Right renal pelvis (tissue), 4 donors: ENCODE measurements around the gene ALK. TPM values are rescaled to one million over a fixed set of nuclear protein-coding genes. Genes with fewer than 3 reads are reported as not detected.

ENCODE experiments used
- DNase-seq, 4 donors: peaks; one replicate each; pipeline ENCODE4 v3.0.0-alpha.2; 2013; ENCODE audit warnings: low read depth in 4 of 4, low spot score in 3 of 4, missing footprints in 1 of 4
- polyA plus RNA-seq, 4 donors: library from polyadenylated mRNA; unstranded; fragments of 120-200 nt; gene quantifications; one replicate each; pipeline ENCODE4 v1.2.1, GENCODE V29; 2013; ENCODE audit not compliant: insufficient read length in 4 of 4

ALK gene
- polyA plus RNA-seq, 4 donors, result 0.11 to 0.50 (median 0.29) TPM

DNA sequence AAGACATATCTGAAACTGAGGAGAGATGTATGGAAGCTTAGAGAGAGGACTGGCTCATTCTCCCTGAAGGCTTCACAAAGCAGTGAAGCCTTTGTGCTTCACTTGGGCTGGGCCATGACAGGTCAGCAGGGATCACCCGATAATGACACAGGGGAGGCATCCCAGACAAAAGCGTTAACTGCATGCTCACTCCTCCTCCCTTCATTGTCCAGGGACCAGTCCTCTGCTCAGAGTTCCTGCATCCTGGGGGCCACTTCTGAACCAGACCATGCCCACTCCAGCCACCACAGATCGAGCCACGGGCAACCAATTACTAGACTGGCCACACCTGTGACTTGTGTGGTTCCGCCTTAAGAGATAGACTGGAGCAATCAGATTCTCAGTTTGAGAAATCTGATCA is 570.1 kb downstream of the ALK start:
- DNase-seq, result no peak

DNA sequence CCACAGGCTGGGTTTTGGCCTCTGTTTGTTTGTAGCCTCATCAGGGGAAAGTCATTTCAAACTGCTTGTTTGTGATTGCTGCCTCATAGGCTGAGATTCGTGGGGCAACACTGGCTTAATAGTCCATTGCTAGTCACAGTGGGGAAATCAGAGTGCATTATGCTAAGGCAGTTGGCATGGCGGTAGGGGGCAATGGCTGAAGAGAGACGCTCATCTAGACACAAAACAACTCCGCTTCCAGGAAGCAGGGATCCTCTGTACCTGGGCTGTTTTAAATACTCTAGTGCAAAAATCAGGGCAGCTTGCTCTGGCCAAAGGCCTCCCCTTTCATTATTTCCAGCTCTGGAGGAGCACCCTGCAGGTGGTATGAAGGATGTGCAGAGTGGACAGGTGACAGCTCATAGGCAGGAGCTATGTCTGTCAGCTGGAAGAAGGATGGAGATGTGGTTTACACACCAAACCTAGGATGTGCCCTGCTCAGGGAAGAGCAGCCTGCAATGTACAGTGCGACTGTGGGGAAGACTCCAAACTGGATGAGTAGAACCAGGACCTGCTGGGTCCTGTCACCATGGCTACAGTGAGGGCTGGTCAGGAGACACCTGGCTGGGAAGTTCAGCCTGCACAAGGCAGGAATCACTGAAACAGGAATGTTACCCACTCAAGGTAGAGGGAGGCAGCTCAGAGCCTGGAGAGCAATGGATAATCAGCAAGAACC is 571.9 kb downstream of the ALK start:
- no peak for DNase-seq

DNA sequence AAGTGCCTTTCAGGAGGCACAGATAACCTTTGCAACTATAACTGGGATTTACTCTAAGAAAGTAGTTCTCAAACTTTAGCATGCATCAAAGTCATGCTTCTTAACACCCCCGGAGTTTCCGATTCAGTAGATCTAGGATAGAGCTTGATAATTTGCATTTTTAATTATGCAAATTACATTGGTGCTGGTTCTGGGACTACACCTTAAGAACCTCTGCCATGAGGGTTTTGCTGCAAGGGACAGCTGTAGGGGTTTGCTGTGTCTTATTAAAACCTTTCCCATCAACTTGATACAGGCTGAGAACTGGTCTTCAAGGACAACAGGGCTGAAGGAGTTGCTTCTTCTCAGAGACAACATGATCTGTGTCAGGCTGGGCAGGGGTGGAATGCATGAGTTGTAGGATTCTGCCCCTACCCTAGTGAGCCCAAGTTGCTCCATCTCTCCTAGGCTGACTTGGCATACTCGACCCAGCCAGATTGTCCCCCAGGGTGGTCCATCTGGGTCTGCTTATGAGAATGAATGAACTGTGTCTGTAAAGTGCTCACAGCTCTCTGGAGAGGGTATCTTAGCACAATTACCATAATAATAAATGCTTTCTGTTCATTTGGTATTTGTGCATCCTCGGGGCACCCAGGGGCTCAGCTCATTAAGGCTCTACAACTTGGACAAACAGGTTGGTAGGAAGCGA is 573.5 kb downstream of the ALK start:
- no peak for DNase-seq

DNA sequence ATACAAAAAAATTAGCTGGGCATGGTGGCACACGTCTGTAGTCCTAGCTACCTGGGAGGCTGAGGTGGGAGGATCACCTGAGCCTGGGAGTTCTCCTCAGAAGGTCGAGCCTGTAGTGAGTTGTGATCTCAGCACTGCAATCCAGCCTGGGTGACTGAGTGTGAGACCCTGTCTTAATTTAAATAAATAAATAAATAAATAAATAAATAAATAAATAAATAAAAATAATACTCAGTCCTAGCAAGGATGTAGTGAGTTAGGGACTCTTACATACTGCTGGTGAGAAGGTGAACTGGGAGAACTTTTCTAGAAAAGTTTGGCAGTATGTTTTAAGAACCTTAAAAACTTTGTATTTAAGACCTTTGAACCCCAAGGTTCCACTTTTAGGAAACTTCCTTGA is 576.1 kb downstream of the ALK start:
- DNase-seq, result no peak

DNA sequence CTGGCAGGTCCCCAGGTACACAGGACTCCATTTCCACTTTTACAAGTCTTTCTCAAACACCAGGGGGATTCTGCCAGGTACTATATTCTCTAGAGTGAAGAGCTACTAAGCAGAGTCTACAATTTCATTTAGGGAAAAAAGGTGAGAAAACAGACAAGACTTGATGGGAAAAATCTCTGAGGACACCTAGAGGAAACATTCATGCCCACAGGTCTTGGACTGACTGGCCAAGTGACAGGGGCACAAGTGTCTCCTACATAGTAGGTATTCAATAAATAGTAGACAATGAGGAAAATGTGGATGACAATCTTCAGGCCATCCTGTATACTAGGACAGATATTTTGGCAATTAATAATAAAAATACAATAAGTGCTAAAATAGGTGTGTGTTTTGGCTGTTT is 577.6 kb downstream of the ALK start:
- no peak for DNase-seq

DNA sequence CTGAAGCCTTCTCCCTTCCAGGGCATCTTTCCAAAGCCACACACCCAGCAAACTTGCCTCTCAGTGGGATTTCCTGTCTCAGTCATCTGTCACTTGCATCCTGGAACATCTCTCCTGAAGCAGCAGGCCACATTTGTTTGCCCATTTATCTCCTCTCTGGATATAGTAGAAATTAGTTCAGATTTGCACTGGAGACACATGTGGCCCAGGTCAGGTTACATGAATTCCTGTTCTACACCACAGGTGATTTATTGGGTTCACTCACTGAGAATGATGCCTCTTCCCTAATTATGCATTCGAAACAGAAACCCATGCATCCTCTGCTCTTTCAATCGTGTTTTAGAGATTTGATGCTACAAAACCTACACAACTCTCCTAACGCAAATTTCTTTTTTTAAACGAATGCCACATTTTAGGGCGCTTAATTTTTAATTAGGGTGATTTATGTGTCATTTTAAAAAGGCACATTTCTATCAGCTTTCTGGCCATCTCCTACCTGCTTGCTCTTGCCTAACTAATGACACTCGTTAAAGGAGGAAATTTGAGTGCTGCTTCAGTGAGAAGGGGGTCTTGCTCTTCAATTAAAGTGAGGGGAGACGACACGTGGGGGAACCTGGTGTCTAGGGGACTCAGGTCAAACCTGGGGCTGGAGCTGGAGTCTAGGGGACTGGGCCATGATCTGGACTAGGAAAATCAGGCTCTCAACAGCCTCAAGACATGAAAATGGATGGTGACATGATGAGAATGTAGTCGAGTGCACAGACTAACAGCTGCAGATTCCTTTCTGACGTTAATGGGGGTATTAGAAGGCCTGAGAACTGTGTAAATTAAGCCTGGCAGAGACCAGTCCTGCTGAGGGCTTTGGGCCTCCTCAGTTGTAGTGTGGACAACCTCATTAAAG is 584.8 kb downstream of the ALK start:
- DNase-seq, result peak in 3 of 4 donors; percentile 28 to 61 (median 54)

DNA sequence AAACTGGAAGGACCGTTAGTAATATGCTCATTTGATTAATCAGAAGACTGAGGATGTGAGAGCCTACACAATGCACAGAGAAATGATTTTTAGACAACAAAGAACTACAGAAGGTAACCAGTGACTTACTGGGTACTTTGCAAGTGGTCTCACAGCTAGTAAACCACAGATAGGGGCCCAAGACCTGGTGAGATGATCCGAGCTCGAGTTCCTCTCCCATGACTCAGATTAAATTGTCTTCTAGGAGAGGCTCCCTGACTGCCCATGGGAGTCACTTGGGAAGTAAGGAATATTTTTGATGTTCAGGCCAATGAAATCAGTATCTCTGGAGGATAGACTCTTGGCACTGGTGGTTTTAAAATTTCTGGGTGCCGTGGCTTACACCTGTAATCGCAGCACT is 586.0 kb downstream of the ALK start:
- DNase-seq, result no peak

DNA sequence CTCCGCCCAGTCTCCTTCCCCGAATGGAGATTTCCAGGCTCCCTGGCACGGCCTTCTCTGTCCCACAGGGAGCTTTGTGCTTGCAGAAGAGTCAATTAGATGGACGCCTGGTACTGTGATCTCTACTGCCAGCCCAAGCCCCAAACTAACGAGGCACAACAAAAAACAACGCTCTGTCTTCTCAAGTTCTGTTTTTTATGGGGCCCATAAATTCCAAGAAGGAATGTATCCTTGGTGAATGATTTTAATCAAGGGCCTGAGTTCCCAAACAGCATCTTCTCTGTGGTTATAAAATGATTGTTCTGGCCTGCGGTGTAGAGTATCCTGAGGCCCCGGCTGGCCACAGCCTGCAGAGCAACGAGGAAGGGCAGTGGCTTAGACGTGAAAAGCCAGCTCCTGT is 586.7 kb downstream of the ALK start:
- peak in 1 of 4 donors; percentile 54 for DNase-seq

DNA sequence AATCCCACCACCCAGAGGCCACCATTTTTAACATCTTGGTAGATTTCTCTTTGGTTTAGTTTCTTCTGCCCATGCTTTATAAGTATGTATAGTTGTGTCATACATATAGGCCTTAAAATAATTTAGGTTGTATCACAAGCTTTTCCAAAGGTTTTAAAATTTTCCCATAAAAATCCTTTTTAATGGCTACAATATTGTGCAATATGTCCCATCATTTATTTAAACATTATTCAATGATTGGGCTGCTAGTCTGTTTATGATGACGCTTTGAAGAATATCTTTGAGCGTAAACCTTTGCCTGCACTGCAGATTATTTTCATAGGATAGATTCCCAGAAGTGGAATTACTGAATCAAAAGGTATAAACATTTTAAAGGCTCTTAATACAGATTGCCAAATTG is 588.8 kb downstream of the ALK start:
- DNase-seq, result no peak

DNA sequence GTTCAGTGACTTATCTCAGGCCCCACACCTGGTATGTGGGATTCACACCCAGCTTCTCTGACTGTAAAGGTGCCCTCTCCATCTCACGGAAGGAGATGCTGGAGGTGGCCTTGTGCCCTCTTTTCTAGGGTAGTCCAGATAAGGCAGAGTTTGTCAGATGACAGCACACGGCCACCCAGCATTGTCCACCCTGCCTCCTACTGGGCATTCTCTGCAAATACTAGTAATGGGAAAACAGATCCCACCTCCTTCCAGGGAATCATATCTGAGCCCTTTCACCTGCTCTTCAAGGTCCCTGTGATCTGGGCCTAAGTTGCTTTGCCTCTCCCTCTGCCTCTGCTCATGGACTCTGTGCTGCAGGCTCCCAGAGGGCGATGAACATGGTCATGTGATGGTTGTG is 591.5 kb downstream of the ALK start:
- DNase-seq, result no peak

DNA sequence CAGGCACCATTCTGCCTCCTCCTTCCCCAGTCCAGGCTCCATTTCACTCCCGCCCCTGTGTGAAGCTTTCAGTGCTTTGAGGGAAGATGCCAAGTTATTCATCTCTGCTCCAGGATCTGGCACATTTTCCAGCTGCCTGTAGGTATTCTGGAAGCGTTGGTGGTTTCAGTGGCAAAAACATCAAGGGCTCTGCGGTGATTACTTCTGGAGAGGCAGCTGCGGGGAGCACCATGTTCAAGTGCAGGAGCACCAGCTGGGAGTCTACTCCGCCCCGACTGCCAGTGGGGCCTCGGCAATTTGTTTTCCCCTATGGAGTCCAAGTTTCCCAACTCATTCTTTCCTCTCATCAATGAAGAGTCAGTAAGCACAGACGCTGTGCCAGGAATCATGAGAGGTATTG is 594.5 kb downstream of the ALK start:
- DNase-seq, result no peak

DNA sequence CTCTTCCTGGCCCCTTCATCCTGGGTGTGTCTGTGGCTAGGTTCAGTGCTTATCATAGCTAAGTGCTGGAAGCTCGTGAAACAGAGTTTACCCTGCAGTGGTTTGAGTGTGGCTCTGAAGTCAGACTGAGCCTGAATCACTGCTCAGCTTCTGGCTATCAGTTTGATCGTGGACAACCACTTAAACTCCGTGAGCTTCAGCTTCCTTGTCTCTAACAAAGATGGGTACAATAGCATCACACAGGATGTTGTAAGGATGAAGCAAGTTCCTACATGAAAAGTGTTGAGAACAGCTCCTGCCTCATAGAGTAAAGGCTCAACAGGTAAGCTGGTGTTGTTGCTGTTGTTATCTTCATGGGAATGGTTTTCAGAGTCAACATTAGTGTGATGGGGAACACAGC is 595.8 kb downstream of the ALK start:
- no peak for DNase-seq

DNA sequence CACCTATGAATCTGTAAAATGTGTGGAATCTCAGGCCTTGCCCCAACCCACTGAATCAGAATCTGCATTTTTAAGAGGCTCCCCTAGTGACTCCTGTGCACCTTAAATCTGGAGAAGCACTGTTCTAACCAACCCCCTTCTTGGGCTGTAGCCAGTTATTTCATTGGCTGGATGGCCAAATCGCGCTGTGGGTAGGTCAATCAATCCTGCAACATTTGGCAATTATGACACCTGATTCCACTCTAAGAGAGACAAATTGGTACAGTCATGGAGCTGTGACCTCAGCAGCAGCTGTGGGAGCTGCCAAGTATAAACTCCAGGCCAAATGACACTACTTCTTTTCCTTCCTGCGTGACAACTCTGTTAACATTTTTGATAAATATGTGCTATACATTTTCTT is 597.4 kb downstream of the ALK start:
- DNase-seq, result no peak

DNA sequence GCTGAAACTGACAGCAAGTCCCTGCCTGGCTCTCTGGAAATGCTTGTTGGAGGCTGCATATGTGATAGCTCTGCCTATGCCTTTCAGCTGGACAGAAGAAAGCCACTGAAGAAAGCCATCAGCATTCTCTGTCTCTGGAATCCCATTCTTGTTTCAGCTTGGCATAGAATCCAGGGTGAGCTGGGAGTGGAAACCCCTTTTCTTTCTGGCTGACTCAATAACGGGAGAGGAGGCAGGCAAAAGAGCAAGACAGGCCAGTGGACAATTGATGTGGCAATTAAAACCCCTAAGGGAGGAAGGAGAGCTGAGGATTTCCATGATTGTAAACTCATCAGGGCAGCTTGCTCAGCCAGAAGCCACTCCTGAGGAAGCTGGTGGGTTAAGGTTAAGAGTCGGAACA is 598.1 kb downstream of the ALK start:
- DNase-seq, result no peak

DNA sequence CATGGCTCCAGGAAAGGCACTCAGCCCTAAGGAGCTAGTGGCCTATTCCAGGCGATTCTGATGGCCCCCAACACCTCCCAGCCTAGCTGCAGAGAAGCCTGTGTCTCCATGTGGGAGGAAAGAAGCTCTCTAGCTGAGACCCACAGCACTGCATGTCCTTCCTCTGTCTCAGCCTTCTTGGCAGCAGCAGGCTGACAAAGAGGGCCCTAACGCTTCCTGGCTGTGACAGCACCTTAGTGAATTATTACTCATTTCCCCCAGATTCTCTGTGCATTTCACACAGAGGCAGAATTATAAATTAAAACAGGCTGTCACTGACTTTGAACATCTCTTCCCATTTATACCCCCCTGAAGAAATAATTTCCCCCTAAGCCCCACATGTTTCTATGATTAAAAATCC is 599.4 kb downstream of the ALK start:
- no peak for DNase-seq

DNA sequence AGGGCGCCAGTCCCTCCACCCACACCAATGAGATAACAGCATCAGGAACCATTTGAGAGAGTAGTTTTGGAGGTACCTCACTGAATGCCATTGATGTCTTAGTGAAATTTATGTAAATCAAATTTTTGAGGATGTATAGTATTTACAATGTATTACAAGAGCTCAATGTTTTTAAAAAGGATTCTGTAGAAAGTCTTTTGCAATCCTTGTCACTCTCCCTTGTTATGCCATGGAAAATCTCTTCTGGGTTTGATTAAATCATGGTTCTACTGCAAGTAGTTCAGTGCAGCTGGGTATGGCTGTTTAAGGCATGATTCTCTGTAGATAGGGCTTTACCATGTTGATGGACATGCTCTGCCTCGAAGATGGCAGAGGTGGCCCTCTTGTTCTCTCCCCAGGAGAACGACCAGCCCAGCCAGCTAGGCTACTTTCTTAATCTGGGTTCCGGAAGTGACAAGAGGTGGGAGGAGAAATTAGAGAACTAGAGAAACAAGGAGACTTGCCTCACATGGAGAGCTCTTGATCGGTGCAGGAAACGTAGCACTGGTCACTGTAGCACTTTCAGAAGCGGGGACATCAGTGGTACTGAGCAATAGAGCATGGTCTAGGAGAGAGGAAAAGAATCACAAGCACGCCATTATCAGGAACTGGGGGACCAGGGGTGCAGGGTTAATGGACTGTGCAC is 603.4 kb downstream of the ALK start:
- DNase-seq, result no peak

DNA sequence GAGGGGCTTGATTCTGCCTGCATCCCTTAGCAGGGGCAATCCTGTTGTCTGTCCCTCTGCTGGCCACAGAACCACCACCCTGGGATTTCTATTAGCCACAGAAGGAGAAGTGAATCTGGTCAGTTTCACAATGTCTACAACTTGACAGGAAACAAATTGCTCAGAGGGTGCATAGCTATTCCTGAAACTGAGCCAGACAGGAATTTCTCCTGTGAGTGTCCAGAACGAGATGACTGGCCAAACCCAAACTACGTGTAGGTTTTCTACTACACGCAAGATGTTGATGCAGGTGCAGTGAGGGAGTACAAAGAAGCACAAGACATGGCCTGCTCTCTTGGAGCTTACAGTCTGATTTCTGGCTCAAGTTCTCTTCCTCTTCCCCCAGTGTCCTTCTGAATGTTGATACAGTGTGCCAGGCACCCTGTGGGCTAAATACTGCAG is 604.3 kb downstream of the ALK start:
- DNase-seq, result no peak

DNA sequence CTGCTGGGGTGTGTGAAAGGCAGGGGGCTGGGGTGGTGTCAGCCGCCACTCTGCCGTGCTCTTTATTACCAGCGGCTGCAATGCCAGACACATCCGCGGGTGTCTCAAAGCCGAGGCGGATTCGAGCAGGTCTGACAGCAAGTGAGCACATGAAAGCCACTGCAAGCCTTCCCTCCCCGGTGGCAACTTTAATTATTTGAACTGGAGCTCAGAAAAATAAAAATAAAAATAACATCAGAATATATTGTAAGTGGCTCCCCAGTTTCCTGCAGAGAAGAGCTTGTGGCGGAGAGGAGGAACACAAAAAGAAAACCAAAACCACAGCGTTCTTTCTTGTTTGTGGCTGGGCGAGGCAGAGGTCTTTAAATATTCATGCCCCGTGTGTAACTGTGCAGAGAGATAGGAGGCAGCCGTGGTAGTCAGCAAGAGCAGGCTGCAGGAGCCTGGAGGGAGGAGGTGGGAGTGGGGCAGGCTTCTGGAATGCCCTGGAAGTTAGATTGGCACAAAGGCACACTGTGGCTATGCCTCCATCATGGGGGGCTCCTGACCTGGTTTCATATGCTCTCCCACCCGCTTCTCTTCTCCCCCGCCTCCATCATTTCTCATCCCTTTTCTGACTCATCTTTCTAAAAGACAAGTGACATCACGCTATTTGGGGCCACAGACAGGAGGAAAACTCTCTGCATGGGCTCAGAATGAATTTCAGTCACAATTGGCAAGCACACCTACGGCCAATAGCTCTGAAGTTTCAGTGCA is 606.4 kb downstream of the ALK start:
- DNase-seq, result no peak

DNA sequence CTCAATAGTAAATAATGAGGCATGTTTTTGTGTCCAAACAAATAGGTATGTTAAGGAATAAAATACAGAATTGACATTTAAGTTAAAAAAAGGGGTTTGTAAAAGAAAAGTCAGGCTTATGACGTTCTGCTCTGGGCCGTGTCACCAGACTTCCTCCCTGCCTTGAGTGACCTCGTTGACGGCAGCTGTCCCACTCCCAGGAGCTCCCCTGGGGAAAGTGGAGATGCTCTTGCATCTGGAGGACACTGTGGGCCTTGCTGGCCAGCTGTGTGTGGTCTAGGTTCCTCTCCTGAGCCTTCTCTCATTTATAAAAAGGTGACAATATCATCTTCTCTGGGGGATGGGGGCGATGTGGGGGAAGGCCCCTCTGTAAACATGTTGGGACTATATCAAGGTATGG is 609.9 kb downstream of the ALK start:
- no peak for DNase-seq
